ENCODE data around the gene EMC6.

The EMC6 gene

GRCh38 chr17:3656755-3657587 is 11.6 kb upstream of the EMC6 start:
- DNase-seq, result no peak

GRCh38 chr17:3657588-3657869 is 11.1 kb upstream of the EMC6 start:
- no peak for DNase-seq

DNA sequence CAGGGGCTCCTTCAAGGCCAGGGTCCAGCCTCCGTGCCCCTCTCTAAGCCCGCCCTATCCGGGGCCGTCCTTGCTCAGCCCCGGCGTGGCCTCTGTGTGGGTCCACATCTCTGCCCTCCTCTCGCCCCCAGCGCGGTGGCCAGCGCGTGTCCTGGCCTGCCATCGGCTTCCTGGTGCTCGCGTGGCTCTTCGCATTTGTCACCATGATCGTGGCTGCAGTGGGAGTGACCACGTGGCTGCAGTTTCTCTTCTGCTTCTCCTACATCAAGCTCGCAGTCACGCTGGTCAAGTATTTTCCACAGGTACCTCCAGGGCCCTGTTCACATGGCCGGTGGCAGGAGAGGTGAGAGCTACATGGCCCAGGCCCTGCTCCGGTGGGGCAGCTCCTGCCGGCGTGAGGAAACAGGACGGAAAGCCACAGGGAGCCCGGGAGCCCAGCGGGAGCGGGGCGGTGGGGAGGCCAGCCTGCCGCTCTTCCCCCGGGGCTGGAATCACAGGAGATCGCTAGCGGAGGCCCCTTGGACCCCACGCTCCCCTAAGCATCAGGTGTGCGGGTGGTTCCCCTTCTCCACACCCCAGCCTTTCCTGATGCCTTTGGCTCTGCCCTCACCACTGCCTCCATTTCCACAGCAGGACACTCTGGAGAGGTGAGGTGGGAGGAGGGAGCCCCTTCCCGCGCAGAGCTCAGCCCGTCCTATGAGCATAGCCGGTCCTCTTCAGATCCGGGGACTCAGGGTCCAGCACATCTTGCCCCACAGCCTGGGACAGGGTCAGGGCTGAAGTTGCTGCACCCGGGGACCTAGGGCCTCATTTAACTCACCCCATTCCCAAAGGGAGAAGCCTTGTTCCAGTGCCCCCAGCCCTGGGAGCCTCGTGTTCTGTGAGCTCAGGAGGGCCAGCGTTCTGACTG is 10.5 kb upstream of the EMC6 start:
- no peak for DNase-seq

GRCh38 chr17:3658784-3659449 is 9.7 kb upstream of the EMC6 start:
- DNase-seq, result no peak

- DNase-seq, result no peak
Observed at GRCh38 chr17:3659541-3660111, 9.0 kb upstream of the EMC6 start.

DNA sequence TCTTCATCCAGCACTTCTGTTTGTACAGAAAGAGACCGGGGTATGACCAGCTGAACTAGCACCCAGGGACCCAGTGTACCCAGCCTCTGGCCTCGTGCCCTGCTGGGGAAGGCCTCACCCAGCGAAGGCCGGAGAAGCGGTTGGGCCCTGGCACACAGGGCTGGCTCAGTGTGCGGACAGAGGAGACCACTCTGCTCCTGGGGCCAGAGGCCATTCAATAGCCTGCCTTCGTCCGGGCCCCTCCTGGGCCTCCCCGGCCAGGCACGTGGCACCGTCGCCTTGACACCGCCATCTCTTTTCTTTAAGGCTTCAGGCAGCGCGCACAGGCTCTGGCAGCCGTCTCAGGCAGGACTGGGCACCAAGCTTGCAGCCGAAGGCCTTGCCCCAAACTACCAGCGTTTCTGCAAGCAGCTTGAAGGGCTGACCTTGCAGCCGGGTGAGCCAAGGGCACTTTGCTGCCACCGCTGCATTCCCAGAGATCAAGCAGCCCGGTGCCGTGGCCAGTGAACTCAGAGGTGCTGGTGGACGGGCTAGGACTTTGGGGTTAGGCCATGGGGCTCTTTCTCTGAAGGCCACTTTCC is 8.2 kb upstream of the EMC6 start:
- DNase-seq, result no peak

DNA sequence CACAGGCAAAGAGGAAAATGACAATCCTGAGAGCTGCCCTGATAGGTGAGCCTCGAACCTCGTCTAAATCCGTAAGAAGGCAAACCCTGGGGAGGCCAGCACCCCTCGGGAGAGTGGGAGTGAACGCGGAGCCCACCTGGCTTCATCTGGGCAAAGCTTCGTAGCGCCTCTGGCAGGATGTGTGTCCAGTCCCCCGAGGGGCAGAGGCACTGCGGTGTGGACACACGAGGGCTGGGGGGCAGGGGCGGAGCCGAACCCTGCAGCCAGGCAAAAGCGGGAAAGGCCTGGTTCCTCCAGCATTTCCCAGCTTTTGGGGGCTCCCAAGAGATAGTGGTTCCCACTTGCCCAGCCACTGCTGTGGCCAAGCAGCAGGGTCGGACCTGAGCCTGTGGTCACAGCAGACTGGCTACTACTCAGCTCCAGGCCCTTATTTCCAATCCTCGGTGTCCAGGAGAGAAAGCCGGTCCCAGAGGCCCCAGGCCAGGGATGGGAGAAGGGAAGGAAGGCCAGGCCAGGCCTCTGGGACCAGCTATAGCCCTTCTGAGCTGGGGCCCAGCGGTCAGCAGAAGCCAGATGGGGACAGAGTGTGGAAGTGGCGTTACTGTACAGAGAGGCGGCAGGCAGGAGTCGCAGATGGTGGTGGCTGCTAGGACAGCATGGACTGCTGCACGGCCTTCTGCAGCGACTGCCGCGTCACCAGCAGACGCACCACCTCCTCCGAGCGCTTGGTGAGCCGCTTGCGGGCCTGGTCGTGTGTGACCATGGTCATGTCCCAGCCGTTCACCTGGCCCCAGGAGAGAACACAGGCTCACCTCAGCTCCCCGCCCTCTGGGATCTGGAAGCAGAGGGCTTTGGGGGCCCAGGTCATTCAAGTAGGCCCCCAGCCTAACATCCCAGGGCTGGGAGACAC is 5.3 kb upstream of the EMC6 start:
- DNase-seq, result no peak

DNA sequence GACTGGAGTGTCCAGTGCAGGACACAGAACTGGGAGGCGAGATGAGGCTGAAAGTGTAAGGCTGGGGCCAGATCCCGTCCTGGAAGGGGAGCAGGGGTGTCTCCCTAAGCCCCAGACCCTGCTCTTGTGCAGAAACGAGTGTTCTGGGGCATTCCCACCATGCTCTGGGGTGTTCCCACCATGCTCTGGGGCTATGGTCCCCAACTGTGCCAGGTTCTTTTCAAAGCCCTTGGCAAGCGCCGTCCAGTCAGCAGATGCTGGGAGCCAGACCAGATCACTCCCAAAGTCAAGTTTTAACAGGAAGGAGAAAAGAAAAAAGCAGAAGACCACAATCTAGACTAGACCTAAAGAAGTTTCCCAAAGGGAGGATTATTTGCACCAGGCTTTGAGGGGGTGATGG is 2.8 kb upstream of the EMC6 start:
- no peak for DNase-seq

- DNase-seq, result no peak
Observed at GRCh38 chr17:3666516-3666915, 2.1 kb upstream of the EMC6 start.

GRCh38 chr17:3667366-3668278 is 990 bp upstream of the EMC6 start:
- no peak for DNase-seq

DNA sequence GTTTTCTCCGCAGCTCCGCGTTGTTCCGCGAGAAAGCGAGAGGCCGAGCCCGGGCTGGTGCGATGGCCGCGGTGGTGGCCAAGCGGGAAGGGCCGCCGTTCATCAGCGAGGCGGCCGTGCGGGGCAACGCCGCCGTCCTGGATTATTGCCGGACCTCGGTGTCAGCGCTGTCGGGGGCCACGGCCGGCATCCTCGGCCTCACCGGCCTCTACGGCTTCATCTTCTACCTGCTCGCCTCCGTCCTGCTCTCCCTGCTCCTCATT is 404 bp downstream of the EMC6 start:
- DNase-seq, result no peak

GRCh38 chr17:3669548-3669947 is 936 bp downstream of the EMC6 start:
- no peak for DNase-seq

GRCh38 chr17:3672571-3672970 is 4.0 kb downstream of the EMC6 start:
- no peak for DNase-seq

- no peak for DNase-seq
Observed at GRCh38 chr17:3675886-3676285, 7.3 kb downstream of the EMC6 start.

- DNase-seq, result no peak
Observed at GRCh38 chr17:3678095-3678820, 9.6 kb downstream of the EMC6 start.

- DNase-seq, result no peak
Observed at GRCh38 chr17:3678821-3679530, 10.4 kb downstream of the EMC6 start.

GRCh38 chr17:3679531-3680126 is 11.0 kb downstream of the EMC6 start:
- DNase-seq, result no peak

DNA sequence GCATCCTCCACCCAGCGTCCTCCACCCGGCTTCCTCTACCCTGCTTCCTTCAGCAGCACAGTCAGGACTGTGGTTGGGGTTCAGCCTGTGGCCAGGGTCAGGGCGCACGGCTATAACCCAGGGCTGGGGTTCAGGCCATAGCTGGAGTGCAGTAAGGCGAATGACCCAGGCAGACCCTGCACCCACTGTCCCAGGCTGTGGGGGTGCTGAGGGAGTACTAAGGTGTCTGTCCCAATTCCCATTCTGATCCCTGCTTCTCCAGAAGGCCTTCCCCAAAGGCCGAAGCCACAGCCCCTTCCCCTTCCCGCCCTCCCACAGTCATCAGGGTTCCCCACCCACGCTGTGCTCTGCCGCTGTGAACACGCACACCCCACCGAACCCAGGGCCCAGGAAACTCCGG is 12.4 kb downstream of the EMC6 start:
- no peak for DNase-seq

DNA sequence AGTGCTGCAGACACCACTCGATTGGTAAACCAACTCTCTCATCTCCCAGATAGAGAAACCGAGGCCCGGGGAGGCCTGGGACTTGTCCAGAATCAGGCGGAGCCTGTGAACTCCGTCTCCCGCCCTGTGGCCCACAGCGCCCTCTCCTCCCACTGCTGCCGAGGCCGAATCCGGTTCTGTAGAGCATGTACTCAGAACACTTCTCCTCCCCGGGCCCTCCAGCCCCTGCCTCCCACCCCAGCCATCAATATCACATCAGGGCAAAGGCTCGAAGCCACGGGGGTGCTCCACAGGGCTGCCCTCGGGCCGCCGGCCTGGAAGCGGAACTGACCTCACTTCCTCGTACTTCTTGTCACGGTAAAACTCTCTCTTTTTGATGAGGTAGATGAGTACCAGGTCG is 13.0 kb downstream of the EMC6 start:
- no peak for DNase-seq
